Epithelial cell of prostate (primary cell): ENCODE results near the gene SLC44A4.
"Not testable (repeated sequence)": the region's sequence is repeated elsewhere in the genome, so short reads cannot be mapped to it uniquely, and the experiment has no call there.

ENCODE experiments used
- DNase-seq: peaks from one replicate; pipeline ENCODE4 v3.0.0-alpha.2; 2011; ENCODE audit warnings: low read depth, low spot score
- H3K27ac ChIP-seq: fragments of 450-650 bp; 2 replicates; pipeline ENCODE4 v1.5.1; 2017; ENCODE audit warnings: mild to moderate bottlenecking

The SLC44A4 gene

GRCh38 chr6:31862344-31863235, 16.2 kb downstream of the SLC44A4 start, which contains the start of gene NEU1:
Gene NEU1 (minus strand): TSS chr6:31862821. CDS start chr6:31862776, 45 bp downstream.
- peak; percentile 100 for DNase-seq
- H3K27ac ChIP-seq, result peak within 1 kb of the TSS; percentile 47

GRCh38 chr6:31861919-31862343, 16.9 kb downstream of the SLC44A4 start:
- DNase-seq, result no peak

GRCh38 chr6:31861150-31861549, 17.6 kb downstream of the SLC44A4 start:
- DNase-seq, result no peak
- no peak overlapping the region for H3K27ac ChIP-seq

More at GRCh38 chr6:31861919-31862343, 16.9 kb downstream of the SLC44A4 start:
- H3K27ac ChIP-seq, result no peak overlapping the region

GRCh38 chr6:31860349-31860748, 18.4 kb downstream of the SLC44A4 start:
- no peak for DNase-seq
- H3K27ac ChIP-seq, result no peak overlapping the region

GRCh38 chr6:31859923-31860322, 18.9 kb downstream of the SLC44A4 start:
- no peak for DNase-seq
- no peak overlapping the region for H3K27ac ChIP-seq

GRCh38 chr6:31858707-31859106, 20.1 kb downstream of the SLC44A4 start:
- DNase-seq, result no peak
- no peak overlapping the region for H3K27ac ChIP-seq

GRCh38 chr6:31857774-31858173, 21.0 kb downstream of the SLC44A4 start:
- DNase-seq, H3K27ac ChIP-seq: not testable (repeated sequence)

GRCh38 chr6:31851980-31852718, 26.6 kb downstream of the SLC44A4 start:
- H3K27ac ChIP-seq, DNase-seq: not testable (repeated sequence)

- DNase-seq, result no peak
- no peak overlapping the region for H3K27ac ChIP-seq
Measured at GRCh38 chr6:31851485-31851832, 27.3 kb downstream of the SLC44A4 start.

- no peak overlapping the region for H3K27ac ChIP-seq
- no peak for DNase-seq
Measured at GRCh38 chr6:31850765-31851484, 27.9 kb downstream of the SLC44A4 start.

- no peak overlapping the region for H3K27ac ChIP-seq
- DNase-seq, result no peak
Measured at GRCh38 chr6:31847276-31847978, 31.4 kb downstream of the SLC44A4 start.

GRCh38 chr6:31844507-31844906, 34.3 kb downstream of the SLC44A4 start:
- DNase-seq, result no peak
- no peak overlapping the region for H3K27ac ChIP-seq

- no peak for DNase-seq
Measured at GRCh38 chr6:31842053-31842452, 36.7 kb downstream of the SLC44A4 start.

GRCh38 chr6:31839779-31840126, 39.0 kb downstream of the SLC44A4 start:
- DNase-seq, H3K27ac ChIP-seq: not testable (repeated sequence)

More at GRCh38 chr6:31842053-31842452, 36.7 kb downstream of the SLC44A4 start:
- no peak overlapping the region for H3K27ac ChIP-seq

- DNase-seq, result no peak
- H3K27ac ChIP-seq, result no peak overlapping the region
Measured at GRCh38 chr6:31838968-31839367, 39.8 kb downstream of the SLC44A4 start.

- peak overlapping the region; percentile 87 for H3K27ac ChIP-seq
- not testable (repeated sequence) for DNase-seq
Measured at GRCh38 chr6:31838114-31838553, 40.7 kb downstream of the SLC44A4 start.

GRCh38 chr6:31837369-31838113, 41.3 kb downstream of the SLC44A4 start:
- DNase-seq, result no peak
- peak overlapping the region; percentile 87 for H3K27ac ChIP-seq

- DNase-seq, result no peak
- peak overlapping the region; percentile 87 for H3K27ac ChIP-seq
Measured at GRCh38 chr6:31836474-31837368, 42.1 kb downstream of the SLC44A4 start.
